H9 (cell line): ENCODE data around the gene RGS6. TPM values are rescaled to one million over a fixed set of nuclear protein-coding genes. Genes with fewer than 3 reads are reported as not detected.

ENCODE experiments used
- DNase-seq: peaks from one replicate; pipeline ENCODE4 v3.0.0-alpha.2; 2017
- H2AFZ ChIP-seq: one replicate; pipeline ENCODE4 v1.6.1; 2013; ENCODE audit warnings: mild to moderate bottlenecking, low read length, control low read depth, moderate library complexity
- H2AK5ac ChIP-seq: 2 replicates; pipeline ENCODE4 v1.6.1; 2013; ENCODE audit warnings: low read length, control low read depth, mixed read lengths; ENCODE audit not compliant: insufficient read length
- H2BK120ac ChIP-seq: one replicate; pipeline ENCODE4 v1.6.1; 2013; ENCODE audit warnings: low read depth, mild to moderate bottlenecking, low read length, control low read depth, inconsistent platforms; ENCODE audit not compliant: poor library complexity, severe bottlenecking
- H2BK12ac ChIP-seq: 2 replicates; pipeline ENCODE4 v1.6.1; 2013; ENCODE audit warnings: low read length, control low read depth, mixed read lengths, low read depth; ENCODE audit not compliant: insufficient read length
- H2BK15ac ChIP-seq: 2 replicates; pipeline ENCODE4 v1.6.1; 2013; ENCODE audit warnings: low read depth, low read length, control low read depth
- H2BK20ac ChIP-seq: one replicate; pipeline ENCODE4 v1.6.1; 2013; ENCODE audit warnings: low read depth, mild to moderate bottlenecking, low read length, control low read depth, inconsistent platforms; ENCODE audit not compliant: poor library complexity, severe bottlenecking
- H2BK5ac ChIP-seq: 2 replicates; pipeline ENCODE4 v1.6.1; 2013; ENCODE audit warnings: low read length, control low read depth, mixed read lengths; ENCODE audit not compliant: insufficient read length
- H3K14ac ChIP-seq: 2 replicates; pipeline ENCODE4 v1.6.1; 2013; ENCODE audit warnings: low read length, control low read depth; ENCODE audit not compliant: insufficient read depth
- H3K18ac ChIP-seq: 2 replicates; pipeline ENCODE4 v1.6.1; 2013; ENCODE audit warnings: low read depth, mild to moderate bottlenecking, mixed read lengths, low read length, control low read depth; ENCODE audit not compliant: insufficient read length
- H3K23ac ChIP-seq: 2 replicates; pipeline ENCODE4 v1.6.1; 2013; ENCODE audit warnings: low read length, control low read depth, mixed read lengths, low read depth; ENCODE audit not compliant: insufficient read length
- H3K23me2 ChIP-seq: 2 replicates; pipeline ENCODE4 v1.6.1; 2013; ENCODE audit warnings: low read depth, mild to moderate bottlenecking, mixed read lengths, low read length, control low read depth; ENCODE audit not compliant: insufficient read length, poor library complexity, severe bottlenecking
- H3K27ac ChIP-seq: 2 replicates; pipeline ENCODE4 v1.5.1; 2013; ENCODE audit warnings: low read length, control low read depth, mixed read lengths, low read depth; ENCODE audit not compliant: insufficient read length
- H3K27me3 ChIP-seq: 2 replicates; pipeline ENCODE4 v1.6.1; 2013; ENCODE audit warnings: low read length, control low read depth, inconsistent platforms; ENCODE audit not compliant: insufficient read depth
- H3K4ac ChIP-seq: 2 replicates; pipeline ENCODE4 v1.6.1; 2013; ENCODE audit warnings: low read depth, mild to moderate bottlenecking, control low read depth, inconsistent platforms, low read length, moderate library complexity
- H3K4me1 ChIP-seq: 2 replicates; pipeline ENCODE4 v1.6.1; 2013; ENCODE audit warnings: low read length, control low read depth, inconsistent platforms; ENCODE audit not compliant: insufficient read depth
- H3K4me2 ChIP-seq: 2 replicates; pipeline ENCODE4 v1.6.1; 2013; ENCODE audit warnings: low read length, control low read depth, mixed read lengths; ENCODE audit not compliant: insufficient read length, insufficient read depth
- H3K56ac ChIP-seq: 2 replicates; pipeline ENCODE4 v1.6.1; 2013; ENCODE audit warnings: low read depth, mild to moderate bottlenecking, mixed read lengths, low read length, control low read depth; ENCODE audit not compliant: insufficient read length
- H3K79me1 ChIP-seq: 2 replicates; pipeline ENCODE4 v1.6.1; 2013; ENCODE audit warnings: low read depth, mild to moderate bottlenecking, moderate library complexity, low read length, control low read depth, inconsistent platforms; ENCODE audit not compliant: insufficient read depth, poor library complexity, severe bottlenecking
- H3K79me2 ChIP-seq: 2 replicates; pipeline ENCODE4 v1.6.1; 2013; ENCODE audit warnings: low read length, control low read depth, inconsistent platforms; ENCODE audit not compliant: insufficient read depth
- H3K9ac ChIP-seq: 2 replicates; pipeline ENCODE4 v1.6.1; 2013; ENCODE audit warnings: low read length, control low read depth, mixed read lengths; ENCODE audit not compliant: insufficient read length; ENCODE audit errors: extremely low read depth
- H3K9me3 ChIP-seq: one replicate; pipeline ENCODE4 v1.6.1; 2013; ENCODE audit warnings: low read depth, low read length, inconsistent platforms; ENCODE audit not compliant: control insufficient read depth
- H3T11ph ChIP-seq: one replicate; pipeline ENCODE4 v1.6.1; 2013; ENCODE audit warnings: mild to moderate bottlenecking, low read length, control low read depth, inconsistent platforms
- H4K20me1 ChIP-seq: one replicate; pipeline ENCODE4 v1.6.1; 2013; ENCODE audit not compliant: control insufficient read depth, insufficient read length, insufficient read depth
- H4K5ac ChIP-seq: 2 replicates; pipeline ENCODE4 v1.6.1; 2013; ENCODE audit warnings: low read depth, mild to moderate bottlenecking, mixed read lengths, low read length, control low read depth; ENCODE audit not compliant: insufficient read length
- H4K8ac ChIP-seq: replicated peaks from 2 replicates; pipeline ENCODE4 v1.6.1; 2013; ENCODE audit warnings: low read length, control low read depth, mixed read lengths, low read depth; ENCODE audit not compliant: insufficient read length
- H4K91ac ChIP-seq: 2 replicates; pipeline ENCODE4 v1.6.1; 2013; ENCODE audit warnings: low read depth, mild to moderate bottlenecking, moderate library complexity, mixed read lengths, low read length, control low read depth; ENCODE audit not compliant: insufficient read length
- H3K27ac Mint-ChIP-seq, 3 experiments: 2 replicates in 2 of 3; 3 replicates in 1 of 3; pipeline ENCODE4 v1.8.0; 2020 to 2021; ENCODE audit warnings: mixed read lengths in 3 of 3, mild to moderate bottlenecking in 1 of 3, moderate library complexity in 1 of 3
- H3K27me3 Mint-ChIP-seq: 2 replicates; pipeline ENCODE4 v1.8.0; 2021; ENCODE audit warnings: low read depth, mild to moderate bottlenecking, moderate library complexity, mixed read lengths
- H3K36me3 Mint-ChIP-seq, 3 experiments: 2 replicates in 2 of 3; 3 replicates in 1 of 3; pipeline ENCODE4 v1.8.0; 2020 to 2021; ENCODE audit warnings: low read depth in 3 of 3, mixed read lengths in 3 of 3; ENCODE audit not compliant: insufficient read depth in 1 of 3
- H3K4me1 Mint-ChIP-seq, 2 experiments: 2 replicates each; pipeline ENCODE4 v1.8.0; 2020; ENCODE audit warnings: mixed read lengths in 2 of 2
- H3K4me3 Mint-ChIP-seq, 2 experiments: 2 replicates in 1 of 2; 3 replicates in 1 of 2; pipeline ENCODE4 v1.8.0; 2020 to 2021; ENCODE audit warnings: mild to moderate bottlenecking in 2 of 2, mixed read lengths in 2 of 2, moderate library complexity in 1 of 2
- H3K9me3 Mint-ChIP-seq, 2 experiments: 2 replicates in 1 of 2; 3 replicates in 1 of 2; pipeline ENCODE4 v1.8.0; 2020; ENCODE audit warnings: mild to moderate bottlenecking in 2 of 2, mixed read lengths in 2 of 2, moderate library complexity in 1 of 2
- CTCF ChIP-seq: fragments of 200-600 bp; sonication (generic); conservative IDR thresholded peaks from 3 replicates; pipeline ENCODE4 v1.8.0; 2021; ENCODE audit warnings: antibody characterized with exemption, mild to moderate bottlenecking
- total RNA-seq: library from RNA; stranded (reverse); gene quantifications from 2 replicates; pipeline ENCODE4 v1.2.1, GENCODE V29; 2021

The RGS6 gene
- total RNA-seq, 1 experiment from 2014 or later, result 3.0 TPM

- no peak overlapping the region for H3K56ac ChIP-seq
Measured at GRCh38 chr14:72466325-72466724, 534.1 kb downstream of the RGS6 start.

More at GRCh38 chr14:72466325-72466724, 534.1 kb downstream of the RGS6 start:
- Histone ChIP-seq H3K18ac (no peak overlapping the region), H2BK120ac (no peak overlapping the region), H3K27ac (no peak overlapping the region), H3K9ac (no peak overlapping the region), H3K23ac (no peak overlapping the region), H3K4me1 (no peaks in the 10 kb centered on the region), H3K27me3 (no peaks in the 10 kb centered on the region), H3K14ac (no peak overlapping the region), H2AK5ac (no peak overlapping the region), H2BK20ac (no peak overlapping the region), H2BK12ac (no peak overlapping the region), H4K8ac (no peak overlapping the region), H2BK5ac (no peak overlapping the region), H3K9me3 (peaks cover 7% of the 10 kb centered on the region), H3K4me2 (no peak overlapping the region), H3K4ac (no peak overlapping the region), H4K91ac (no peak overlapping the region), H3K23me2 (no peaks in the 10 kb centered on the region), H3K79me2 (no peaks in the 10 kb centered on the region), H4K20me1 (no peaks in the 10 kb centered on the region), H4K5ac (no peak overlapping the region), H2AFZ (no peak overlapping the region), H3K79me1 (no peaks in the 10 kb centered on the region), H3T11ph (no peak overlapping the region), H2BK15ac (no peak overlapping the region)
- Mint-ChIP-seq H3K4me3 (no peak overlapping the region), H3K27ac (no peak overlapping the region), H3K36me3 (peaks cover 3 to 18% (median 7%) of the 10 kb centered on the region in 3 experiments; a peak in 6 of 7 replicates), H3K4me1 (no peaks in the 10 kb centered on the region), H3K27me3 (no peaks in the 10 kb centered on the region), H3K9me3 (peaks cover 24 to 28% of the 10 kb centered on the region in 2 experiments)
- no peak for DNase-seq
- TF ChIP-seq CTCF, result no peak
